Measurements from ENCODE around the gene RHEX.
"Not testable (repeated sequence)": the region's sequence is repeated elsewhere in the genome, so short reads cannot be mapped to it uniquely, and the experiment has no call there.

Gene RHEX

GRCh38 chr1:206062464-206062863 lies 9.5 kb downstream of the RHEX start:
- no peak for DNase-seq

DNA sequence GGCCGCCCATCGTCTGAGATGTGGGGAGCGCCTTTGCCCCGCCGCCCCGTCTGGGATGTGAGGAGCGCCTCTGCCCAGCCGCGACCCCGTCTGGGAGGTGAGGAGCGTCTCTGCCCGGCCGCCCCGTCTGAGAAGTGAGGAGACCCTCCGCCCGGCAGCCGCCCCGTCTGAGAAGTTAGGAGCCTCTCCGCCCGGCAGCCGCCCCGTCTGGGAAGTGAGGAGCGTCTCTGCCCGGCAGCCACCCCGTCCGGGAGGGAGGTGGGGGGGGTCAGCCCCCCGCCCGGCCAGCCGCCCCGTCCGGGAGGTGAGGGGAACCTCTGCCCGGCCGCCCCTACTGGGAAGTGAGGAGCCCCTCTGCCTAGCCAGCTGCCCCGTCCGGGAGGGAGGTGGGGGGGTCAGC lies 11.0 kb downstream of the RHEX start:
- not testable (repeated sequence) for DNase-seq

DNA sequence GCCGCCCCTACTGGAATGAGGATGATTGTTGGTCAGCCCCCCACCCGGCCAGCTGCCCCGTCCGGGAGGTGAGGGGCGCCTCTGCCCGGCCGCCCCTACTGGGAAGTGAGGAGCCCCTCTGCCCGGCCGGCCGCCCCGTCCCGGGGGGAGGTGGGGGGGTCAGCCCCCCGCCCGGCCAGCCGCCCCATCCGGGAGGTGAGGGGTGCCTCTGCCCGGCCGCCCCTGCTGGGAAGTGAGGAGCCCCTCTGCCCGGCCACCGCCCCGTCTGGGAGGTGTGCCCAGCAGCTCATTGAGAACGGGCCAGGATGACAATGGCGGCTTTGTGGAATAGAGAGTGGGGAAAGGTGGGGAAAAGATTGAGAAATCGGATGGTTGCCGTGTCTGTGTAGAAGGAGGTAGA lies 11.5 kb downstream of the RHEX start:
- not testable (repeated sequence) for DNase-seq

- no peak for DNase-seq
These were observed 12.7 kb downstream of the RHEX start for GRCh38 chr1:206065547-206066145.

DNA sequence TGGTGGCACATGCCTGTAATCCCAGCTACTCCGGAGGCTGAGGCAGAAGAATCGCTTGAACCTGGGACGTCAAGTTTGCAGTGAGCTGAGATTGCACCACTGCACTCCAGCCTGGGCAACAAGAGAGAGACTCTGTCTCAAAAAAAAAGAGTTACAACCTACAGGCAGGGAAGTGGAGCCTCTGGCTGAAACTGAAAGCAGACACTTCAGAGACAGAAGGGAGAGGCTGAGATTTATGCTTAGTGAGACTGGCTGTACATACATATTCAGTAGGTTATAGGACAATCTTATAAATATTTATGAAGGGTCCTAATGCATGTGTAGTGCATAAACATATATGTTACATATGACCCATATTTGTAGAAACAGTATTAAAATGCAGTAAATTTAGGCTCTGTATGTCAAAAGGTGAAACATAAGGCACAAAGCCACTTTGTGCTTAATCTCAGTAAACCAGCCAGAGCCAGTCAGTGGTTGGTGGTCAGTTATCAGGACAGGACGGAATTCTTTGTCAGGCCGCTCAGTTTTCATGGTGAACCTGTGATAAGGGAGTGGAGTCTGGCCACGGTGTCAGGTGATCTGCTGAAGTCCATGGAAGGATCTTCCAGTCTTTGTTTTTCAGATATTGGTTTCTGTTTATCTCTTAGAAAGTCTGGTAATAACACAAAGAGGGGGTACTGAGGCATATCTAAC lies 13.7 kb downstream of the RHEX start:
- DNase-seq, result no peak

DNA sequence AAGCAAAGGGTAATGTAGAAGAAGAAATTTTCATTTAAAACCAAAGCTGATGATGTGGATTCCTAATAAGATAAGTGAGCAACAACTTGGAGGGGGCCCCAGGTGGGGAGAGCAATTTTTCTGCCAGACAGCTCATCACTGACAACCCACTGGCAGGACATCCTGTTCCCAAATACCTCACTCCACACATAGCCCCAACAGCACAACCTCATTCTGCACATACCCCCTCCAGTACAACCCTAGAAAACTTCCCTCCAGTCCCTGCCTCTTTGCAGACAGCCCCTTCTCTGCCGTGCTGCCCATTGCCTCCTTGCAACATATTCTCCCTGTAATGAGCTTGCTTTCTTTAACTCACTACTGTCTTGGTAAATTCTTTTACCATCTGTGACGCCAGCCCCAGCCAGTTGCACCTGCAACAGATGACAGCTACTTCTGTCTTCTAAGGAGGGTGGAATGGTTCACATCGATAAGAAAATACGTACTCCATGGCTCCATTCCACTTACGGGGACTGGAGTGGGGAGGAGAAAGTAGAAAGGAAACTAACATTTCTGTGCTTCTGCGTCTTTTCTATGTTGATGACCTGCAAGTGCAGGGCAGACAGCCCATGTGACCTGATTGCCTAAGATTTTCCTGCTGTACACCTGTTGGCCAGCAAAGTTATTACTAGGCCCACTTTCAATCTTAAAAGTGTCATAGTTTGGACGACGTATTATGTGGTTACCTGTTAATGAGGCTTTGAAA lies 14.7 kb downstream of the RHEX start:
- DNase-seq, result no peak

DNA sequence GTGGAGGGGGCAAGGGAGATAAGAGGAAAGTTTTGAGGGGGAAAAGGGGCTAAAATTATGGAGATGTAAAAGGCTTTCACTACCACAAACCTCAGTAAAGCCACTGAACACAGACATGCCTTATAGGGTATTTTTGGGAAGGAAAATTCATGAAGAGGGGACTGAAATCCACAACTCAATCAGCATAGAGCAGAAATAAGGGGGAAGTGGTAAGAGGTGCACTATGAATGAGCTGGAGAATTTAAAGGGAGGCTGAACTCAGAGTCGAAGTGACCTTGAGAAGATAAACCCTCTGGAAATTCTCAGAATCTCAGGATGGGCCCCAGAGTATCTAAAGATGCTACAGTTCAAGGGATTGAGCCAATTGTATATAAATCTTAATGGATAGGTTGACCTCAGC lies 15.3 kb downstream of the RHEX start:
- DNase-seq, result no peak

GRCh38 chr1:206070627-206071304 lies 17.8 kb downstream of the RHEX start:
- no peak for DNase-seq

DNA sequence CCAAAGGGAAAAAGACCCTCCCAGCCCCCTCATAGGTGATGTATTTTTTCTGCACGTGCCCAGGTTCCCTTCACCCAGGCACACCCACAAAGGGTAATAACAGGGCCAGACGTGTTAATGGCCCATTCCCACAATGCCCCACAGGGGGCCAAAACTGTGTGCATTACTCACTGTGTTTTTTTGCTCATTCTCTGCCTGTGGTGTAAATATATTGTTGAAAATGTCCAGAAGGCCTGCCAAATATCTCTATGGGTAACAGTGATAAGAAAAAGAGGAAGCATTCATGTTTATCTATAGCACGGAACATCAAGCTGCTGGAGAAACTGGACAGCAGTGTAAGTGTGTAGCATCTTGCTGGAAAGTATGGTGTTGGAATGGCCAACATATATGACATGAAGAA lies 21.9 kb downstream of the RHEX start:
- DNase-seq, result no peak

GRCh38 chr1:206075786-206076755 lies 23.1 kb downstream of the RHEX start:
- DNase-seq, result no peak

- no peak for DNase-seq
These were observed 26.2 kb downstream of the RHEX start for GRCh38 chr1:206079135-206079534.

DNA sequence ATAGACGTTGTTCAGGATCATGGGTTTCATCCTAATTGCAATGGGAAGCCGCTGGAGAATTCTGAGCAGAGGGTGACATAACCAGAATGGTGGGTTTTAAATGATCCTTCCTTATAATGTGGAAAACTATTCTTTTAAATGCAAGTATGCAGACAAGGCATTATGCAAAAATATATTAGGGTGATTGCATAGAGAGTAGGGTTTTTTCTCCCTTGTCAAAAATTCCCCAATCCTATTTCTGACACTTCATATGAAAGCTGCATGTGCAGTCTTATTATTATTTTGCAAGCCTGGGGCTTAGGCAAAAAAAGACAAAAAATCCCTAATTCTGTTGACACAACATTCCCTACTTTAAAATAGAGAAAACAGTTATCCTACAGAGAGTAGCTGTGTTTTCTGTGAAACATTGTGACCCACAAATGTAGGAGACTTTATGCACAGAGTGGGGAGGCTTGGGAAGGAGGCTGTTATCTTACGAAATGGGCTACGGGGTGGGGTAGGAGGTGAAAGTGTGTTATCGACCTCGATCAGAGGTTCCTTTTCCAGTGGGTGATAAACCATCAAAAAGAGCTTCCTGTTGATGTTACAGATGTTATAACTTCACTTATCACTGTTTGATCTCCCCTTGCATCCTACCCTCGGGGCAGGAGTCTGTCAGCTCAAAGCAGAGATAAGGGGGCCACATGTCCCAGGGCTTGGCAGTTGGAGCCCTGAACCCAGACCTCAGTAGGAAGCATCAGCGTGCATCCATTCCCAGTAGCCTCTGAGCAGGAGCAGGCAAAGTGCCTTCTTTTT lies 27.2 kb downstream of the RHEX start:
- no peak for DNase-seq

- DNase-seq, result no peak
These were observed 28.9 kb downstream of the RHEX start for GRCh38 chr1:206081856-206082255.

- DNase-seq, result no peak
These were observed 30.1 kb downstream of the RHEX start for GRCh38 chr1:206082831-206083695.

DNA sequence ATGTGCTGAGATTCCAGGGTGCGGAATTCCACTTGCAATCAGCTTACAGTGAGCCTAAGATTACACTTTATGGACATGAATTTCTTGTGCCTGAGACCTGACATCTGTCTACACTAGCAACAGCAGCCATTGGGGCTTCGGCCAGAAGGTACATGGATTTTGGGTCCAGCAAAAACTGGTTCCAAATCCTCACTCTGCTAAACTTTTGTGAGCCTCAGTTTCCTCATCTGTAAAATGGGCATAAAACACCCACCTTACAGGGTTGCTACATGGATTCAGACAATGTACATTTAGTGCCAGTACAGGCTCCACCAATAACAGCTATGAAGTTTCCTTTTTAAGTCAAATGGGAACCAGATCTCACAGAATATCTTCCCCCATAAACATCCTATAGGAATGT lies 30.8 kb downstream of the RHEX start:
- no peak for DNase-seq

GRCh38 chr1:206087091-206087490 lies 34.1 kb downstream of the RHEX start:
- DNase-seq, result no peak

- no peak for DNase-seq
These were observed 36.4 kb downstream of the RHEX start for GRCh38 chr1:206089341-206089740.

GRCh38 chr1:206094024-206094423 lies 41.1 kb downstream of the RHEX start:
- peak; percentile 95 for DNase-seq

GRCh38 chr1:206097381-206097780 lies 44.4 kb downstream of the RHEX start:
- DNase-seq, result no peak

DNA sequence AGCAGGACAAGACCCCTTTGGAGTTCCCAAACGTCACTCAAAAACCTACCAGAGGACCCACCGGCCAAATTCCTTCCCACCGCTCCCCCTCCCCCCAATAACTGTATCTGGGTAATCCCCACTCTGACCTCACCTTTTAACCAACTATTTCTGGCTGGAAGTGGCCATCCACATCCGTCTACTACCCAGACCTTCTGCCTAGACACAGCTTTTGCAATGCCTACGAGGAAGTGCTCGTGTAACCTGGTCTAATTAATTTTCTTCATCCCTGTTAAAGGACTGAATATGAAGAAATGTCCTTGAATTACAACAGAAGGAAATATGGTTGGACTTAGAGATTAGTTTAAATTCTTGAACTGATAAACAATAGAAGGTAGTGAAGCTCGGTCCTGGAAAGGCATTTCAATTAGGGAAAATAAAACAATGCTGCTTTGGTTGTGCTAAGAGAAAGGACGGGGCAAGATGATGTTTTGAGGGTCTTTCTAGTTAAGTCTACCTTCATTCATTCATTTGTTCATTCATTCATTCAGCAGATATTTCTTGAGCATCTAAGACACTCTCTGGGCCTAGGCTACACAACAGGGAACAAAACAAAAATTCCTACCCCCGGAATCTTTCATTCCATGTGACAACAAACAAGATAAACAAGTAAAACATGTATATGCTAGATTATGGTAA lies 45.4 kb downstream of the RHEX start:
- no peak for DNase-seq

Measured in NCI-H1105 treated with DMSO at 0.1 percent for 48 hours (cell line).